HepG2 (cell line): Measurements from ENCODE around the gene THRSP. TPM values are rescaled to one million over a fixed set of nuclear protein-coding genes. Genes with fewer than 3 reads are reported as not detected.

ENCODE experiments used
- ARHGAP35 ChIP-seq: sonication (generic); formaldehyde crosslinking; IDR thresholded peaks from 2 replicates; pipeline ENCODE4 v1.9.0; 2022; ENCODE audit warnings: mild to moderate bottlenecking, inconsistent platforms, moderate library complexity, missing genetic modification reagents, borderline replicate concordance
- ATF1 ChIP-seq: IDR thresholded peaks from 2 replicates; pipeline ENCODE4 v1.6.1; 2016; ENCODE audit warnings: mild to moderate bottlenecking, control low read depth
- HDAC2 ChIP-seq: sonication (generic); formaldehyde crosslinking; IDR thresholded peaks from 2 replicates; pipeline ENCODE4 v1.4.0; 2020; ENCODE audit warnings: missing genetic modification reagents
- KDM6A ChIP-seq: IDR thresholded peaks from 2 replicates; pipeline ENCODE4 v1.6.1; 2016; ENCODE audit warnings: low read depth
- NAIF1 ChIP-seq: sonication (generic); formaldehyde crosslinking; IDR thresholded peaks from 2 replicates; pipeline ENCODE4 v1.5.0; 2020; ENCODE audit warnings: mild to moderate bottlenecking, missing genetic modification reagents, borderline replicate concordance
- SMARCC2 ChIP-seq: fragments of 450-650 bp; IDR thresholded peaks from 2 replicates; pipeline ENCODE4 v1.6.1; 2017; ENCODE audit warnings: antibody characterized with exemption, mild to moderate bottlenecking
- TBL1XR1 ChIP-seq: fragments of 150-350 bp; IDR thresholded peaks from 2 replicates; pipeline ENCODE4 v1.6.1; 2014; ENCODE audit warnings: borderline replicate concordance, low read length; ENCODE audit not compliant: partially characterized antibody
- TSC22D2 ChIP-seq: sonication (generic); formaldehyde crosslinking; IDR thresholded peaks from 2 replicates; pipeline ENCODE4 v1.5.1; 2020; ENCODE audit warnings: missing genetic modification reagents, mild to moderate bottlenecking, borderline replicate concordance
- ZFP62 ChIP-seq: sonication (generic); formaldehyde crosslinking; IDR thresholded peaks from 2 replicates; pipeline ENCODE4 v1.4.0; 2020; ENCODE audit warnings: missing genetic modification reagents
- ZMYM2 ChIP-seq: sonication (generic); formaldehyde crosslinking; IDR thresholded peaks from 2 replicates; pipeline ENCODE4 v1.8.0; 2022; ENCODE audit warnings: mild to moderate bottlenecking, missing genetic modification reagents
- ZNF101 ChIP-seq: sonication (generic); formaldehyde crosslinking; IDR thresholded peaks from 2 replicates; pipeline ENCODE4 v1.4.0; 2020; ENCODE audit warnings: mild to moderate bottlenecking, low read depth, missing genetic modification reagents, borderline replicate concordance
- ZNF225 ChIP-seq: sonication (generic); formaldehyde crosslinking; IDR thresholded peaks from 2 replicates; pipeline ENCODE4 v1.4.0; 2020; ENCODE audit warnings: mild to moderate bottlenecking, missing genetic modification reagents
- ZNF792 ChIP-seq: IDR thresholded peaks from 2 replicates; pipeline ENCODE4 v1.6.1; 2016
- ZSCAN21 ChIP-seq: sonication (generic); formaldehyde crosslinking; IDR thresholded peaks from 2 replicates; pipeline ENCODE4 v1.8.0; 2022; ENCODE audit warnings: mild to moderate bottlenecking, missing genetic modification reagents, moderate library complexity, borderline replicate concordance
- polyA plus RNA-seq, 8 experiments: library from polyadenylated mRNA; depleted of rRNA in 3 of 8; stranded (reverse) in 7 of 8; unstranded in 1 of 8; fragments of >200 nt; fragmentation: Illumina TruSeq in 4 of 8; extraction: Trizol in 4 of 8; gene quantifications; 2 replicates each; pipeline versions ENCODE4 v1.2.1 to v1.2.3, GENCODE V29; 2011 to 2016; ENCODE audit warnings: low read depth in 4 of 8, missing spikeins in 1 of 8, mixed read lengths in 1 of 8; ENCODE audit not compliant: insufficient read depth in 1 of 8
- total RNA-seq, 5 experiments: library from RNA; depleted of rRNA; stranded (reverse); fragments of >200 nt; fragmentation: Illumina TruSeq; extraction: Trizol; gene quantifications; 2 replicates each; pipeline ENCODE4 v1.2.3, GENCODE V29; 2016; ENCODE audit warnings: low read depth in 1 of 5
- TF ChIP-seq, protein P1 (sequence below): sonication (generic); formaldehyde crosslinking; IDR thresholded peaks from 2 replicates; pipeline ENCODE4 v1.4.0; 2020; ENCODE audit warnings: missing genetic modification reagents, borderline replicate concordance
- TF ChIP-seq, protein P2 (sequence below): sonication (generic); formaldehyde crosslinking; IDR thresholded peaks from 2 replicates; pipeline ENCODE4 v1.8.0; 2022; ENCODE audit warnings: missing genetic modification reagents, mild to moderate bottlenecking, borderline replicate concordance
- TF ChIP-seq, protein P3 (sequence below): sonication (generic); formaldehyde crosslinking; IDR thresholded peaks from 2 replicates; pipeline ENCODE4 v1.4.0; 2020; ENCODE audit warnings: missing genetic modification reagents, borderline replicate concordance
- TF ChIP-seq, protein P4 (sequence below): sonication (generic); formaldehyde crosslinking; IDR thresholded peaks from 2 replicates; pipeline ENCODE4 v1.4.0; 2020; ENCODE audit warnings: missing genetic modification reagents, low read depth, mild to moderate bottlenecking, borderline replicate concordance

Gene THRSP
- total and polyA plus RNA-seq, 2 of the 13 experiments (the other 11 are each of a cell fraction or from before 2014, with no cell fraction given) = 0.13 to 0.58 TPM

DNA sequence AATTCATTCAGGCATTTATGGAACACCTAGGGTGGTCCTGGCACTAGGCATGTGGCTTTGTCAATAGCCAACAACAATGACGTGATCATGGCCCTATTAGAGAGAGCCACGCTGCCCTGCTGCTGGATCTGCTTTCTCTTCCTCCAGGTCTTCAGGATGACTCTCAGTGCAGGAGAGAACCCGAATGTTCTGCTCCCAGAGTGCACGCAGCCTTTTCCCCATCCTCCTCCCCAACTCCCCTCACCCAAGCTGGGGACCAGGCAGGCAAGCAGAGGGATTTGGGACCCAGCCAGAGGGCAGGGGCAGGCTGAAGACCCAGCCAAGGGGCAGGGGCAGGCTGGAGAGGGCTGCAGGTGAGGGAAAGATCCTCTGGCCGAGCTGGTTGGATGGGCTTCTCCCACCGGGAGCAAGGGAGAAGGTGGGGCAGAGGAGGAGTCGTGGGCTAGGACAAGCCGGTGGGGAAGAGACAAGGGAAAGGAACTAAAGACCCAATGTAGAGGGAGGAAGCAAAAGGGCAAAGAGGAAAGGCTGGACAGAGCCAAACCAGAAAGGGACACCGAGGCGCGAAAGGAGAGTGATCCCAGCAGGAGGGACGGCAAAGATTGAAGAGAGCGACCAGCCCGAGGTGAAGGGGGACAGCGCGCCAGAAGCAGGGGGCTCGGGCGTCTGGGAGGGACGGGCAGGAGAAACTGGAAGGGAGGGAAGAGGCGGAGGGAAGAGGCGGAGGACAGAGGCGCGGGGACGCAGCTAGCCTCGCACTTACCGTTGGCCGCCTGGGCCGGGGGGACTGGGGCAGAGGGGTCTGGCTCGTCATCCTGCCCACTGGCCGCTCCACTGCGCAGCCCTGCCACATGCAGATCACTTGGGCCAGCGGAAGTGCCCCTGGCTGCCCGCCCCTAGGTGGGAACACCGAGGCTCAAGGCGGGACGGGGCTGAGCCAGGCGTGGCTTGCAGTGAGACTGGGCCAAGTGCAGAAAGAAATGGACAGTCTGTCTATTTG, 41.0 kb upstream of the THRSP start, which contains the start of gene KCTD14 (continued):
- TF ChIP-seq, protein P1, sequence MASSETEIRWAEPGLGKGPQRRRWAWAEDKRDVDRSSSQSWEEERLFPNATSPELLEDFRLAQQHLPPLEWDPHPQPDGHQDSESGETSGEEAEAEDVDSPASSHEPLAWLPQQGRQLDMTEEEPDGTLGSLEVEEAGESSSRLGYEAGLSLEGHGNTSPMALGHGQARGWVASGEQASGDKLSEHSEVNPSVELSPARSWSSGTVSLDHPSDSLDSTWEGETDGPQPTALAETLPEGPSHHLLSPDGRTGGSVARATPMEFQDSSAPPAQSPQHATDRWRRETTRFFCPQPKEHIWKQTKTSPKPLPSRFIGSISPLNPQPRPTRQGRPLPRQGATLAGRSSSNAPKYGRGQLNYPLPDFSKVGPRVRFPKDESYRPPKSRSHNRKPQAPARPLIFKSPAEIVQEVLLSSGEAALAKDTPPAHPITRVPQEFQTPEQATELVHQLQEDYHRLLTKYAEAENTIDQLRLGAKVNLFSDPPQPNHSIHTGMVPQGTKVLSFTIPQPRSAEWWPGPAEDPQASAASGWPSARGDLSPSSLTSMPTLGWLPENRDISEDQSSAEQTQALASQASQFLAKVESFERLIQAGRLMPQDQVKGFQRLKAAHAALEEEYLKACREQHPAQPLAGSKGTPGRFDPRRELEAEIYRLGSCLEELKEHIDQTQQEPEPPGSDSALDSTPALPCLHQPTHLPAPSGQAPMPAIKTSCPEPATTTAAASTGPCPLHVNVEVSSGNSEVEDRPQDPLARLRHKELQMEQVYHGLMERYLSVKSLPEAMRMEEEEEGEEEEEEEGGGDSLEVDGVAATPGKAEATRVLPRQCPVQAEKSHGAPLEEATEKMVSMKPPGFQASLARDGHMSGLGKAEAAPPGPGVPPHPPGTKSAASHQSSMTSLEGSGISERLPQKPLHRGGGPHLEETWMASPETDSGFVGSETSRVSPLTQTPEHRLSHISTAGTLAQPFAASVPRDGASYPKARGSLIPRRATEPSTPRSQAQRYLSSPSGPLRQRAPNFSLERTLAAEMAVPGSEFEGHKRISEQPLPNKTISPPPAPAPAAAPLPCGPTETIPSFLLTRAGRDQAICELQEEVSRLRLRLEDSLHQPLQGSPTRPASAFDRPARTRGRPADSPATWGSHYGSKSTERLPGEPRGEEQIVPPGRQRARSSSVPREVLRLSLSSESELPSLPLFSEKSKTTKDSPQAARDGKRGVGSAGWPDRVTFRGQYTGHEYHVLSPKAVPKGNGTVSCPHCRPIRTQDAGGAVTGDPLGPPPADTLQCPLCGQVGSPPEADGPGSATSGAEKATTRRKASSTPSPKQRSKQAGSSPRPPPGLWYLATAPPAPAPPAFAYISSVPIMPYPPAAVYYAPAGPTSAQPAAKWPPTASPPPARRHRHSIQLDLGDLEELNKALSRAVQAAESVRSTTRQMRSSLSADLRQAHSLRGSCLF (CRISPR knock-in tag) = no peak
- TF ChIP-seq KDM6A = no peak
- TF ChIP-seq TBL1XR1 = no peak
- no peak for TF ChIP-seq ZFP62 (CRISPR knock-in tag)
- TF ChIP-seq, protein P2, sequence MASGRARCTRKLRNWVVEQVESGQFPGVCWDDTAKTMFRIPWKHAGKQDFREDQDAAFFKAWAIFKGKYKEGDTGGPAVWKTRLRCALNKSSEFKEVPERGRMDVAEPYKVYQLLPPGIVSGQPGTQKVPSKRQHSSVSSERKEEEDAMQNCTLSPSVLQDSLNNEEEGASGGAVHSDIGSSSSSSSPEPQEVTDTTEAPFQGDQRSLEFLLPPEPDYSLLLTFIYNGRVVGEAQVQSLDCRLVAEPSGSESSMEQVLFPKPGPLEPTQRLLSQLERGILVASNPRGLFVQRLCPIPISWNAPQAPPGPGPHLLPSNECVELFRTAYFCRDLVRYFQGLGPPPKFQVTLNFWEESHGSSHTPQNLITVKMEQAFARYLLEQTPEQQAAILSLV (CRISPR knock-in tag) = peak; percentile 90; the same call in 1 of the 2 replicates
- TF ChIP-seq ZNF225 (CRISPR knock-in tag) = no peak
- TF ChIP-seq HDAC2 (CRISPR knock-in tag) = peak; percentile 12
- TF ChIP-seq, protein P3, sequence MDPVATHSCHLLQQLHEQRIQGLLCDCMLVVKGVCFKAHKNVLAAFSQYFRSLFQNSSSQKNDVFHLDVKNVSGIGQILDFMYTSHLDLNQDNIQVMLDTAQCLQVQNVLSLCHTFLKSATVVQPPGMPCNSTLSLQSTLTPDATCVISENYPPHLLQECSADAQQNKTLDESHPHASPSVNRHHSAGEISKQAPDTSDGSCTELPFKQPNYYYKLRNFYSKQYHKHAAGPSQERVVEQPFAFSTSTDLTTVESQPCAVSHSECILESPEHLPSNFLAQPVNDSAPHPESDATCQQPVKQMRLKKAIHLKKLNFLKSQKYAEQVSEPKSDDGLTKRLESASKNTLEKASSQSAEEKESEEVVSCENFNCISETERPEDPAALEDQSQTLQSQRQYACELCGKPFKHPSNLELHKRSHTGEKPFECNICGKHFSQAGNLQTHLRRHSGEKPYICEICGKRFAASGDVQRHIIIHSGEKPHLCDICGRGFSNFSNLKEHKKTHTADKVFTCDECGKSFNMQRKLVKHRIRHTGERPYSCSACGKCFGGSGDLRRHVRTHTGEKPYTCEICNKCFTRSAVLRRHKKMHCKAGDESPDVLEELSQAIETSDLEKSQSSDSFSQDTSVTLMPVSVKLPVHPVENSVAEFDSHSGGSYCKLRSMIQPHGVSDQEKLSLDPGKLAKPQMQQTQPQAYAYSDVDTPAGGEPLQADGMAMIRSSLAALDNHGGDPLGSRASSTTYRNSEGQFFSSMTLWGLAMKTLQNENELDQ (CRISPR knock-in tag) = no peak
- no peak for TF ChIP-seq SMARCC2
- TF ChIP-seq, protein P4, sequence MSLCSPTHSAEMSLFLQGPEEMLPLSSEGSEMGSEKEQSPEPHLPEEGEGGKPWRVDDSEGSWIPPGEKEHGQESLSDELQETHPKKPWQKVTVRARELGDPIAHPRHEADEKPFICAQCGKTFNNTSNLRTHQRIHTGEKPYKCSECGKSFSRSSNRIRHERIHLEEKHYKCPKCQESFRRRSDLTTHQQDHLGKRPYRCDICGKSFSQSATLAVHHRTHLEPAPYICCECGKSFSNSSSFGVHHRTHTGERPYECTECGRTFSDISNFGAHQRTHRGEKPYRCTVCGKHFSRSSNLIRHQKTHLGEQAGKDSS (CRISPR knock-in tag) = peak; percentile 79; the same call in 1 of the 2 replicates
- TF ChIP-seq ZMYM2 (CRISPR knock-in tag) = peak; percentile 54; the same call in 1 of the 2 replicates
- no peak for TF ChIP-seq NAIF1
- TF ChIP-seq ZSCAN21 (CRISPR knock-in tag) = peak; percentile 83; the same call in 1 of the 2 replicates
- 0 out of 2 replicates have a peak, but pooled peaks have one; percentile 41 for TF ChIP-seq ZNF792 (CRISPR knock-in tag)
- no peak for TF ChIP-seq ARHGAP35 (CRISPR knock-in tag)
- TF ChIP-seq ZNF101 (CRISPR knock-in tag) = 0 out of 2 replicates have a peak, but pooled peaks have one; percentile 50
- TF ChIP-seq ATF1 (CRISPR knock-in tag) = no peak
- no peak for TF ChIP-seq TSC22D2 (CRISPR knock-in tag)
